Loucy (cell line): ENCODE results near the gene DYRK3.

Experiments used
- H2AFZ ChIP-seq: fragments of 200-600 bp; sonication (generic); 2 replicates; pipeline ENCODE4 v1.6.0; 2016; ENCODE audit warnings: antibody characterized with exemption, mild to moderate bottlenecking, low read length, moderate library complexity
- H3F3A ChIP-seq: fragments of 200-600 bp; 2 replicates; pipeline ENCODE4 v1.6.0; 2016; ENCODE audit warnings: antibody characterized with exemption, low read depth, mild to moderate bottlenecking
- H3K27me3 ChIP-seq: fragments of 200-600 bp; sonication (generic); 2 replicates; pipeline ENCODE4 v1.6.1; 2014; ENCODE audit warnings: low read length, mild to moderate bottlenecking; ENCODE audit not compliant: insufficient read depth, poor library complexity, severe bottlenecking
- H3K36me3 ChIP-seq: fragments of 200-600 bp; sonication (generic); 2 replicates; pipeline ENCODE4 v1.6.1; 2016; ENCODE audit warnings: low read length; ENCODE audit not compliant: insufficient read depth
- H3K4me1 ChIP-seq: fragments of 200-600 bp; sonication (generic); 2 replicates; pipeline ENCODE4 v1.5.1; 2014; ENCODE audit warnings: low read length, mild to moderate bottlenecking; ENCODE audit not compliant: insufficient read depth, poor library complexity, severe bottlenecking
- H3K4me2 ChIP-seq: fragments of 200-600 bp; sonication (generic); 2 replicates; pipeline ENCODE4 v1.6.0; 2014; ENCODE audit warnings: antibody characterized with exemption, low read length, low read depth, mild to moderate bottlenecking; ENCODE audit not compliant: poor library complexity, severe bottlenecking
- H3K4me3 ChIP-seq: fragments of 200-600 bp; sonication (generic); 2 replicates; pipeline ENCODE4 v1.5.1; 2014; ENCODE audit warnings: low read length, mild to moderate bottlenecking, mixed read lengths; ENCODE audit not compliant: poor library complexity, severe bottlenecking
- H3K79me2 ChIP-seq: fragments of 200-600 bp; sonication (generic); 2 replicates; pipeline ENCODE4 v1.6.1; 2014; ENCODE audit warnings: low read length; ENCODE audit not compliant: insufficient read depth
- H3K9ac ChIP-seq: fragments of 200-600 bp; sonication (generic); 2 replicates; pipeline ENCODE4 v1.6.0; 2014; ENCODE audit warnings: mild to moderate bottlenecking, low read depth, low read length, moderate library complexity; ENCODE audit not compliant: poor library complexity, severe bottlenecking
- H3K9me2 ChIP-seq: fragments of 200-600 bp; sonication (generic); replicated peaks from 2 replicates; pipeline ENCODE4 v1.6.1; 2016; ENCODE audit warnings: low read depth, low read length, mixed read lengths
- H3K9me3 ChIP-seq: fragments of 200-600 bp; sonication (generic); 2 replicates; pipeline ENCODE4 v1.6.1; 2014; ENCODE audit warnings: mild to moderate bottlenecking, antibody characterized with exemption, low read length, low read depth; ENCODE audit not compliant: insufficient read depth
- H4K20me1 ChIP-seq: fragments of 200-600 bp; sonication (generic); 2 replicates; pipeline ENCODE4 v1.6.0; 2014; ENCODE audit warnings: antibody characterized with exemption, low read length, mild to moderate bottlenecking; ENCODE audit not compliant: insufficient read depth, poor library complexity, severe bottlenecking
- CTCF ChIP-seq: fragments of 200-600 bp; sonication (generic); conservative IDR thresholded peaks from 2 replicates; pipeline ENCODE4 v1.5.1; 2014; ENCODE audit warnings: mild to moderate bottlenecking, antibody characterized with exemption, low read length
- EZH2phosphoT487 ChIP-seq: fragments of 200-600 bp; IDR thresholded peaks from 2 replicates; pipeline ENCODE4 v1.6.1; 2018; ENCODE audit warnings: antibody characterized with exemption, mild to moderate bottlenecking, moderate library complexity, borderline replicate concordance

The DYRK3 gene

DNA sequence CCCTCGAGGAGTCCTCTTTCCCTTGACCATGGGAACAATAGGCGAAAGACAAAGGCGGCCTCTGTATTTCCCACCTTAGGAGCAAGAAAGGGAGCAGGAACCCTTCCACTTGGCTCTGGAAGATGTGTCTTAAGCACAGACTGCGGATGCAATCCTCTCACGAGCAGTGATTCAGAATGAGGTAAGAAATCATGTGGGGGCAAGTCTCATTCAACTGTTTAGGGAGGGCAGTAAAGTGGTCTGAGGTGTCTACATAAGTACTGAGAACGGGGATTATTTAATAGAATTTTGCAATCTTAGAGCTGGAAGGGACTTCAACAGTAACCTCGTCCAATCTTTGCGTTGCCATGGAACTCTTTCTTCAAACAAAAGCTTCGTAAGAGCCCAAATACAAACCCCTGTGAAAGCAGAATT is 1.6 kb upstream of the DYRK3 start:
- Histone ChIP-seq H3K9me2 (no peaks in the 10 kb centered on the region), H3K4me3 (no peak overlapping the region), H3F3A (no peaks in the 10 kb centered on the region), H4K20me1 (peaks cover 7% of the 10 kb centered on the region), H3K9me3 (no peaks in the 10 kb centered on the region), H2AFZ (no peak overlapping the region), H3K27me3 (no peaks in the 10 kb centered on the region), H3K4me1 (peaks cover 30% of the 10 kb centered on the region), H3K36me3 (no peaks in the 10 kb centered on the region), H3K9ac (no peak overlapping the region), H3K79me2 (peaks cover 33% of the 10 kb centered on the region), H3K4me2 (no peak overlapping the region)
- TF ChIP-seq CTCF (no peak), EZH2phosphoT487 (no peak)

GRCh38 chr1:206634365-206635079 is 814 bp upstream of the DYRK3 start:
- Histone ChIP-seq H3K79me2 (peaks cover 41% of the 10 kb centered on the region), H3K9me2 (no peaks in the 10 kb centered on the region), H3K9ac (peak overlapping the region; percentile 86), H3K4me2 (peak overlapping the region; percentile 89), H3K4me3 (peak overlapping the region; percentile 91), H3K27me3 (no peaks in the 10 kb centered on the region), H3F3A (no peaks in the 10 kb centered on the region), H4K20me1 (peaks cover 7% of the 10 kb centered on the region), H3K9me3 (no peaks in the 10 kb centered on the region), H3K36me3 (no peaks in the 10 kb centered on the region), H2AFZ (peak overlapping the region; percentile 58), H3K4me1 (peaks cover 35% of the 10 kb centered on the region)
- TF ChIP-seq EZH2phosphoT487 = no peak
- TF ChIP-seq CTCF = peak; percentile 95

DNA sequence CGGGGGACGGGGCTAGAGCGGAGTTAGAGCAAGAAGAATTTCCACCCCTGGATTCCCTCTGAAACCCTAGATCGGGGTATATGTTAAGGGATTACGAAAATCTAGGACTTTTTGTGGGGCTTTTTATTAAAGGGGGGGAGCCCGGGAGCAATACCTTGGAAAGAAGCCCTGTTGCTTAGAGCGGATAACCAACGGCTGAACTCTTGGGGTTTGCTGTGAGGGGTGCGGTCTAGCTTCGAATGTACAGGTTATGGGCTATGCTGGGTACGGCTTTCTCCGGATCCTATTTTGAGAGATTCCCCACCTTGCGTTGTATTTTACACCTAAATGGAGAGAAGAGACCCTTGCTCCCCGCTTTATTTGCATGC is 626 bp downstream of the DYRK3 start:
- H3K27me3 ChIP-seq = no peaks in the 10 kb centered on the region
- peaks cover 35% of the 10 kb centered on the region for H3K4me1 ChIP-seq
- peaks cover 54% of the 10 kb centered on the region for H3K79me2 ChIP-seq
- H3F3A ChIP-seq = no peaks in the 10 kb centered on the region
- H3K9ac ChIP-seq = peak overlapping the region; percentile 86
- TF ChIP-seq CTCF (no peak), EZH2phosphoT487 (no peak)
- H3K4me2 ChIP-seq = peak overlapping the region; percentile 89
- no peaks in the 10 kb centered on the region for H3K9me2 ChIP-seq
- H3K4me3 ChIP-seq = peak overlapping the region; percentile 91
- H3K9me3 ChIP-seq = no peaks in the 10 kb centered on the region
- H2AFZ ChIP-seq = peak overlapping the region; percentile 86
- peaks cover 7% of the 10 kb centered on the region for H4K20me1 ChIP-seq
- H3K36me3 ChIP-seq = no peaks in the 10 kb centered on the region
